ENCODE measurements around the gene KCNK18.
A peak's percentile ranks its signal among the peaks of the same experiment; 100 is the strongest.
"Not testable (repeated sequence)": the region's sequence is repeated elsewhere in the genome, so short reads cannot be mapped to it uniquely, and the experiment has no call there.

KCNK18 gene

GRCh38 chr10:117170244-117170643 is 27.0 kb upstream of the KCNK18 start:
- no peak for DNase-seq (ENCODE audit: low spot score)

DNA sequence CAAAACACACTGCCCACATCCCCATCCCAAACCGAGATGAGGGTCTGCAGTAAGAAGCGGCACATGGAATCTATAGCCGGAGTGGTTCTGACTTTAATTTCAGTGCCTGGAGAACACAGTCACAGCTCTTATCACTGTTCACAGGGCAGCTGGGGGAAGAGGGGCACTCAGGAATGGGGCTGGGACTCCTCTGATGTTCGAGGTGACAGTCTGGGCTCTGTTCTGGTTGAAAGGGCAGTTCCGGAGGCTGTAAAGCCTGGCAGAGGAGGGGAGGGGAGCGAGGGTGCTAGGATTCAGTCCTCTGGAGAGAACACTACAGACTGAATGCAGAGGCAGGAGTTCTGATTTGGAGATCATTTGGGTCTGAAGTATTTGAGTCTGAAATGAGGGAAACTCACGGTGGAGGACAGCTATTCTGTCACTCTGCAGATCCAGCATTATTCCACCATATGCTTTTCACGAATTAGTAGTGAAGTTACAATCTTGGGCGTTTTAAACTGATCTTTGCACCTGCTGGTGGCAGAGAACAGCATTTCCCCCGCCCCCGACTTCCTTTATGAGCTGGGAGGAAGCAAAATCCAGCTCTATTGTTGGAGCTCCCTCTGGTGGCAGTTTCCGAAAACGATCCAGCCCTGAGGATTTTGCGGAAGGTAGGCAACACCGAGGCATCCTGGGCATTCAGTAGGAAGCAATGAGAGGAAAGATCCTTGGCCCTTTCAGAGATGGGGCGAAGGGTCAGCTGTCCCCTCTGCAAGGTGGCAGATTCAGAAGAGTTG is 22.7 kb upstream of the KCNK18 start:
- peak; percentile 85 for DNase-seq (ENCODE audit: low spot score)

GRCh38 chr10:117175215-117175900 is 21.9 kb upstream of the KCNK18 start:
- no peak for DNase-seq (ENCODE audit: low spot score)

DNA sequence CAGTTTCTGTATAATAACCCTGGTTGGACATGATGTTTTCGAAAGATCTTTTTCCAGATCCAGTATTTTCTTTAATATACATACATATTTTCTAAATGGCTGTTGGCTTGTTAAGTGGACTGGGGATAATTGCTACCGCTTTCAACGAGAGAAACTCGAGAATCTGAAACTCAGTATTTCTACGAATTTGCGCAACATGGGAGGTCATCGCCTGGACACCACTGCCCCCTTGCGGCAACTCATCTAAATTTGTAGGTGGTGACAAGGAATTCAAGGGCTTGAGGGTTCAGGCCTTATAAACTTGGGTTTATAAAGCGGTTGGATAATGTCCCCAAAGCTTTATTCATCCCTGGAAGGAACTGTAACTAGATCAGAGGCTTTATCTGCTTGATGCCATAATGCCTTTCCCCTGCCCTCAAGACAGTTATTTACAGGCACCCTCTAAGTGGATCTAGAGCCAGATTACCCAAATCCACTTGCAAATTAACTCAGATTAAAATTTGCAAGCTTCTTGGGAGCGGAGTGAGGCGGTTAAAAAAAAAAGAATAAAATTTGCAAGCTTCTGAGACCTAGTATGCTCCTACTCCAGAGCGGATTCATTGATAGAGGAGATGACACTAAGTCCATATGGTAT is 21.3 kb upstream of the KCNK18 start:
- DNase-seq (ENCODE audit: low spot score), result peak; percentile 74

DNA sequence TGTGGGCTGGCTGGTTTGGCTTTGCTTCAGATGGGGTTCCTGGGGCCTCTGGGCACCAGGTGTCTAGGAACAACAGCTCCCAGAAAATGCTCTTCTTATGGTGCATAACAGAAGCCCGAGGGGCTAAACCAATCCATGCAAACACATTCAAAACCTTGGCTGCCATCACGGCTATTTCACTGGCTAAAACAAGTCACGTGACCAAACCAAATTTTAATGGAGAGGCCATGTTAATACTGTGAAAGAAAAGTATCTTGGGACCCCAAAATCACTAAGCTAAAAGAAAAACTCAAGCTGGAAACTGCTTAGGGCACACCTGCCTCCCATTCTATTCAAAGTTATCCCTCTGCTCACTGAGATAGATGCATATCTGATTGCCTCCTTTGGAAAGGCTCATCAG is 19.1 kb upstream of the KCNK18 start:
- no peak for DNase-seq (ENCODE audit: low spot score)

GRCh38 chr10:117184296-117184695 is 13.0 kb upstream of the KCNK18 start:
- no peak for DNase-seq (ENCODE audit: low spot score)

GRCh38 chr10:117184821-117185220 is 12.5 kb upstream of the KCNK18 start:
- DNase-seq (ENCODE audit: low spot score), result no peak

GRCh38 chr10:117185817-117186216 is 11.5 kb upstream of the KCNK18 start:
- DNase-seq (ENCODE audit: low spot score), result not testable (repeated sequence)

- no peak for DNase-seq (ENCODE audit: low spot score)
Measured at GRCh38 chr10:117186832-117187615, 10.3 kb upstream of the KCNK18 start.

DNA sequence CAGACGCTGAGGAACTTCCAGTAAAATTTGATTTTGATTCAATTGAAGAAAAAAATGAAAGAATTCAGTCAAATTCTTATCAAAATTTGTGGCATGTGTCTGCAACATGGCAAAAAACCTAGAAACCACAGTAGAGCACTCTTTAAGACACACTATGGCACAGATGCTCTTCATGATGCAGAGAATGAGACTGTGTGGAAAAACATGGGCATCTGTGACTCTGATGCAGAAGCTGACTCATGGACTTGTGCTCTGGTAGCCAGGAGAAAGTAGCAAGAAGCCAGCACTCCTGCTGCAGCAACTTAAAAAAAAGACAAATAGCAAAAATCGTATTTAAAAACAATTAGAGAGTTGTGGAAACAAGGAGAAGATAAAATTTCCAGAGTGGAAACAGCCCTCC is 8.9 kb upstream of the KCNK18 start:
- no peak for DNase-seq (ENCODE audit: low spot score)

DNA sequence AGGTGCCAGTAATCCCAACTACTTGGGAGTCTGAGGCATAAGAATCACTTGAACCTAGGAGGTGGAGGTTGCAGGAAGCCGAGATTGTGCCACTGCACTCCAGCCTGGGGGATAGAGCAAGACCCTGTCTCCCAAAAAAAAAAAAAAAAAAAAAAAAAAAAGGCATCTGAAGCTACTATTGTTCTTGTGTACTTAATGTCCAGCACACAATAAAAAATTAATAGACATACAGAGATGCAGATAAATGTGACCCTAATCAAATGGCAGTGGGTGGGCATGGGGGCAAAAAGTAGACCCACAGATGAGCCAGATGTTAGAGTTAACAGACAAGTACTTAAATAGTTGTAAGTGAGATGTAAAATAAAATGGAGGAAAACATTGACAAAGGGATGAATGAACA is 7.7 kb upstream of the KCNK18 start:
- DNase-seq (ENCODE audit: low spot score), result no peak

DNA sequence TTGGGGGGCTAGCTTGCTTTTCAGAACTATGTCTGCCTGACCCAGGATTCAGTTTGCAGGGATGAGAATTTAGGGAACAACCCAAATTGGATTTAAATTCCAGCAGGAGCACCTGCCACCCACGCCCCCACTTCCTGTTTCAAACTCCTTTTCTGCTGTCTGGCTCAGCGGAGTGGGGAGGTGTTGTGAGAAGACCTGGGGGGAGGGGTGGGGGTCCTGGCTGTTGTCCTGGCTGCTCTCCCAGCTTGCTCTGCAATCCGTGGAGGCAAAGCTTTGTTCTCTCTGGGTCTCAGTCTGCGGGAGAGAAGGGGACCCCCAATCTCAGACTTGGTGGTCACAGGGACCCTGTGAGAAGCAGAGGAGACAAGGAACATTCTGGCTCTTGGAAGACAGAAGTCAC is 799 bp downstream of the KCNK18 start:
- DNase-seq (ENCODE audit: low spot score), result no peak

DNA sequence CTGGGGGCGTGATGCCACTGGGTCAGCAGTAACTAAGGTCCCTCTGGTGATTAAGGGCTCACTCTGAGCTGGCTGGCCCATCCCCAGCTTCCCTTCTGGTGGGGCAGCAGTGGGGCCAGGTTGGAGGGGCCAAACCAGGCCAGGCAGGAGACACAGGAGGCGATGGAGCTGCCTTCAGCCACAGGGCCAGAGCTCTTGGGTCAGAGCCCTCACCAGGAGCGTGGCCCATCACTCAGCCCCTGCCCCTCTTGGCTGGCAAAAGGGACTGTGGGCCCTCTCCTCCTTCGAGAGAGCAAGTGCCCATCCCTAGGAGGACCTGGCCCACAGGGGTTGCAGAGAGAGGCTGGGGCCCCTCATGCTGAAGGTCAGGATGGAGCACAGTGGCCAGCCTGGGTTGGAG is 4.5 kb downstream of the KCNK18 start:
- no peak for DNase-seq (ENCODE audit: low spot score)

- no peak for DNase-seq (ENCODE audit: low spot score)
Measured at GRCh38 chr10:117204316-117204715, 7.0 kb downstream of the KCNK18 start.

DNA sequence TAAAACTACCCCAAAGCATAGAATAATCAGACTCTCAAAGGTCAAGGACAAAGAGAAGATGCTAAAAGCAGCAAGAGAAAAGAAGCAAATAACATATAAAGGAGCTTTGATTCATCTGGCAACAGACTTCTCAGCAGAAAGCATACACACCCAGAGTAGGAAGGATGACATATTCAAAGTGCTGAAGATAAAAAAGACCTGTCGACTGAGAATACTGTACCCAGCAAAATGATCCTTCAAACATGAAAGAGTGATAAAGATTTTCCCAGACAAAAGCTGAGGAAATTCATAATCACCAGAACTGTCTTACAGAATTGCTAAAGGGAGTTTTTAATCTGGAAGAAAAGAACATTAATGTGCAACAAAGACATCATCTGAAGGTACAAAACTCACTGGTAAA is 14.9 kb downstream of the KCNK18 start:
- no peak for DNase-seq (ENCODE audit: low spot score)

- DNase-seq (ENCODE audit: low spot score), result no peak
Measured at GRCh38 chr10:117214401-117214800, 17.1 kb downstream of the KCNK18 start.

DNA sequence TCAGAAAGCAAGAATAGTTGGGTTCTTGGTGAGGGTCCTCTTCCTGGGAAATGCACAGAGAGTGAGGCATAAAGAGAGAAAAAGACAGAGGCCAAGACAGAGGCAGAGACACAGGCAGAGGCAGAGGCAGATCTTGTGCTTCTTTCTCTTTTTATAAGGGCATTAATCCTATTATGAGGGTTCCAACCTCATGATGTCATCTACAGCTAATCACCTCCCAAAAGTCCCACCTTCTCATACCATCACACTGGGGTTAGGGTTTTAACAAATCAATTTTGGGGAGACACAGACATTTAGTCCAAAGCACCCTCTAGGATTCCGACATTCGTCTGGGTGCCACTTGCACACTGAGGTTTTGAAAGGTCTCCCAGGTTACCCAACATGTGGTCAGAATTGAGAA is 17.8 kb downstream of the KCNK18 start:
- no peak for DNase-seq (ENCODE audit: low spot score)

- no peak for DNase-seq (ENCODE audit: low spot score)
Measured at GRCh38 chr10:117216028-117216427, 18.7 kb downstream of the KCNK18 start.

GRCh38 chr10:117216611-117217195 is 19.4 kb downstream of the KCNK18 start:
- peak; percentile 67 for DNase-seq (ENCODE audit: low spot score)

DNA sequence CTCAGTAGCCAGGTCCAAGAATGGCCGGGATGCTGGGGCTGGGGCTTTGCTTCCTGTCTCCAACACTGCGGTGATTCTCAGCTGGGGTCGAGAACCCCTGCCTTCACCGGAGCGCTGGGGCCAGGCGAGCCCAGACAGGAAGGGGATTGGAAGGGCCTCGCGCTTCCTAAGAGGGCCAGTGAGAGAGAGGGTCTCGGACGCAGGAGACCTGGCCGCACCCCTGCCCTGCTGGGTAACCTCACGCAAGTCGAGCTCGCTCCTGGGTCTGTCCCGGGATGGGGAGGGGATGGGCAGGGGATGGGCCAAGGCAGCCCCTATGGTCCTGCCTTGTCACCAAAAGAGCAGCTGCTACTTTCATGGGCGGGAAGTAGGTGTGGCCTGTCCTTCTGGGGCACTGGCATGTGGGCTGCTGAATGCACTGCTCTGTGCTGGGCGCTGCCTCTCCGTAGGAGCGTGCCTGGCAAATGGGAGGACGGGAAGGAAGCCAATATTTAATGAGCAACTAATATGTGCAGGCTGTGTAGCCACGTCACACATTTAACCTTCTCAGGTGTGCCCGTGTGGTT is 20.0 kb downstream of the KCNK18 start:
- DNase-seq (ENCODE audit: low spot score), result peak; percentile 17

DNA sequence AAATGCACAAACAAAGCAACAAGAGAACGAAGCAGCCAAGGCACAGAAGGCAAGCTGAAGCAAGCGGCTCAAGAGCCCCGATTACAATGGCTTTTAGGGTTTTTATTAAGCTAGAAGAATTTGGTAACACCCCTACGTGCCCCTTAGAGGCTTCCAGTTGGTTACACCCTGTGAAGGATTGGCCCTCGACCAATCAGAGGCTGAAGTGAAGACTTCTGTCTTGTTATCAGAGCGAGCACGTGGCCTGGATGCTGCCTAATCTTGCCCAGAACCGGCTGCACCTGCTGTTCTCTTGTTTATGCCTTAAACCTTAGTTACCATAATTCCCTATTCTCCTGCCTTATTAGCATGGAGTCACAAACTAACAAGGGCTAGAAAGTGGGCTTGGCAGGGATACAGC is 21.4 kb downstream of the KCNK18 start:
- no peak for DNase-seq (ENCODE audit: low spot score)
